LNCaP clone FGC (cell line): ENCODE measurements around the gene LRRC25.
A peak's percentile ranks its signal among the peaks of the same experiment; 100 is the strongest.
"Not testable (repeated sequence)": the region's sequence is repeated elsewhere in the genome, so short reads cannot be mapped to it uniquely, and the experiment has no call there.

Source experiments
- DNase-seq: peaks from one replicate; pipeline ENCODE4 v3.0.0-alpha.2; 2011; ENCODE audit warnings: low read depth
- H3K4me3 ChIP-seq: 2 replicates; pipeline ENCODE4 v1.5.1; 2011; ENCODE audit warnings: mild to moderate bottlenecking, low read depth, low read length, control low read depth
- CTCF ChIP-seq: IDR thresholded peaks from 2 replicates; pipeline ENCODE4 v1.5.1; 2012; ENCODE audit warnings: mild to moderate bottlenecking; ENCODE audit not compliant: control insufficient read depth, insufficient read depth; ENCODE audit errors: extremely low read depth

The LRRC25 gene

GRCh38 chr19:18408053-18408476, 10.6 kb upstream of the LRRC25 start:
- DNase-seq = no peak
- no peak for TF ChIP-seq CTCF
- H3K4me3 ChIP-seq = no peak overlapping the region

GRCh38 chr19:18406749-18407148, 9.3 kb upstream of the LRRC25 start:
- no peak overlapping the region for H3K4me3 ChIP-seq
- TF ChIP-seq CTCF = no peak
- no peak for DNase-seq

DNA sequence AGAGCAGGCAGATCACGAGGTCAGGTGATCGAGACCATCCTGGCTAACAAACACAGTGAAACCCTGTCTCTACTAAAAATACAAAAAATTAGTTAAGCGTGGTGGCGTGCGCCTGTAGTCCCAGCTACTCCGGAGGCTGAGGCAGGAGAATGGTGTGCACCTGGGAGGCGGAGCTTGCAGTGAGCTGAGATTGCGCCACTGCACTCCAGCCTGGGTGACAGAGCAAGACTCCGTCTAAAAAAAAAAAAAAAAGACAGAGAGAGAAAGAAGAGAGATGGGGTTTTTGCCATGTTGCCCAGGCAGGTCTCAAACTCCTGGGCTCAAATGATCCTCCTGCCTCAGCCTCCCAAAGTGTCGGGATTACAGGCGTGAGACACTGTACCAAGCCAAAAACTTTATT, 8.3 kb upstream of the LRRC25 start:
- H3K4me3 ChIP-seq, DNase-seq: not testable (repeated sequence)

GRCh38 chr19:18402455-18403248, 5.2 kb upstream of the LRRC25 start:
- H3K4me3 ChIP-seq = not testable (repeated sequence)

GRCh38 chr19:18401580-18402112, 4.2 kb upstream of the LRRC25 start:
- no peak for DNase-seq
- H3K4me3 ChIP-seq = no peak overlapping the region
- TF ChIP-seq CTCF = peak; percentile 17; the same call in 1 of the 2 replicates

More at GRCh38 chr19:18402455-18403248, 5.2 kb upstream of the LRRC25 start:
- DNase-seq = not testable (repeated sequence)

GRCh38 chr19:18399008-18399407, 1.6 kb upstream of the LRRC25 start:
- H3K4me3 ChIP-seq = no peak overlapping the region
- no peak for DNase-seq
- no peak for TF ChIP-seq CTCF

GRCh38 chr19:18396471-18397241, 766 bp downstream of the LRRC25 start:
- TF ChIP-seq CTCF = no peak
- H3K4me3 ChIP-seq = no peak overlapping the region
- no peak for DNase-seq
